Activated naive CD4-positive, alpha-beta T cell treated with anti-CD3 and anti-CD28 coated beads, Interleukin-2, amount 50 U/mL, for 24 hours (primary cell): ENCODE results near the gene CD34.

Experiments
- H3K27ac Mint-ChIP-seq: one replicate; pipeline ENCODE4 v1.8.0; 2021; ENCODE audit warnings: mild to moderate bottlenecking, mixed read lengths
- H3K27me3 Mint-ChIP-seq: one replicate; pipeline ENCODE4 v1.8.0; 2021; ENCODE audit warnings: mixed read lengths
- H3K36me3 Mint-ChIP-seq: one replicate; pipeline ENCODE4 v1.8.0; 2021; ENCODE audit warnings: mixed read lengths
- H3K4me1 Mint-ChIP-seq: one replicate; pipeline ENCODE4 v1.8.0; 2021; ENCODE audit warnings: mixed read lengths
- H3K4me3 Mint-ChIP-seq: one replicate; pipeline ENCODE4 v1.8.0; 2021; ENCODE audit warnings: mild to moderate bottlenecking, mixed read lengths
- H3K9me3 Mint-ChIP-seq: one replicate; pipeline ENCODE4 v1.8.0; 2021; ENCODE audit warnings: mixed read lengths

Gene CD34, protein sequence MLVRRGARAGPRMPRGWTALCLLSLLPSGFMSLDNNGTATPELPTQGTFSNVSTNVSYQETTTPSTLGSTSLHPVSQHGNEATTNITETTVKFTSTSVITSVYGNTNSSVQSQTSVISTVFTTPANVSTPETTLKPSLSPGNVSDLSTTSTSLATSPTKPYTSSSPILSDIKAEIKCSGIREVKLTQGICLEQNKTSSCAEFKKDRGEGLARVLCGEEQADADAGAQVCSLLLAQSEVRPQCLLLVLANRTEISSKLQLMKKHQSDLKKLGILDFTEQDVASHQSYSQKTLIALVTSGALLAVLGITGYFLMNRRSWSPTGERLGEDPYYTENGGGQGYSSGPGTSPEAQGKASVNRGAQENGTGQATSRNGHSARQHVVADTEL

DNA sequence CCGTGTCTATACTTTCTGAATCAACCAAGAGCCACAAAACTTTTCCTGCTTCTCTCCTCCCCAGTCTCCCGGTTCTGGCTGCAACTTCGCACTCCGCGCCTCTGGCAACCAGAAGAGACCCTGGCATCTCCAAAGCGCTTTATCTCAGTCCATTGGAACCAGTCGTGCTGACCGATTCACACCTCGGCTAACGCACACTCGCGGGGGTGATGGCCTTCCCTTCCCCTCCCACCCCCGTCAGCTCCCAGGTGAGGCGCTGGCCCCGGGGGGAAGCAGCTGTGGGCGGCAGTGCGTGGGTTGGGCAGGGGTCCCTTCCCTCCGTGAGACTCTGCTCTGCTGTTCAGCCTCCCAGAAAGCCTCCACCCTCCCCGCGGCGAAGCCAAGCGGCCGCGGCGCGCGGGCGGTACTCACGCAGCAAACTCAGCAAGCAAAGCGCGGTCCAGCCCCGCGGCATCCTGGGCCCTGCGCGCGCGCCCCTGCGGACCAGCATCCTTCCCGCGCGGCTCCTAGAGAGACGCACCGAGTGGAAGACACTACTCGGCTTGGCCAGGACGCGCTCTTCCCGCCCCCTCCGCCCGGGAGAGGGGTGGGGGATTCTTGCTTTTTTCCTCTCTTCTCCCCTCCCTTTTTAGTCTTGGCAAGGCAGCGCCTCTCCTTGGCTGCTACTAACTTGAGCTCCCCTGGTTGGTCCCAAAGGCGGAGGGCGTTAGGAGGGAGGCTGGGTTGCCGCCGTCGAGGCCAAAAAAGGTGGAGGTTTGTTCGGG is at the start of gene CD34:
TSS of gene CD34 (minus strand) at position 535 of the 764 bp plus-strand sequence. CDS start at position 490, 45 bp downstream.
- no peak within 1 kb of the TSS for H3K27ac Mint-ChIP-seq
- H3K4me1 Mint-ChIP-seq: peaks cover 21% of the 10 kb centered on the region
- no peaks in the 10 kb centered on the region for H3K9me3 Mint-ChIP-seq
- no peaks in the 10 kb centered on the region for H3K36me3 Mint-ChIP-seq
- H3K27me3 Mint-ChIP-seq: peaks cover 48% of the 10 kb centered on the region
- H3K4me3 Mint-ChIP-seq: peak within 1 kb of the TSS; percentile 74

DNA sequence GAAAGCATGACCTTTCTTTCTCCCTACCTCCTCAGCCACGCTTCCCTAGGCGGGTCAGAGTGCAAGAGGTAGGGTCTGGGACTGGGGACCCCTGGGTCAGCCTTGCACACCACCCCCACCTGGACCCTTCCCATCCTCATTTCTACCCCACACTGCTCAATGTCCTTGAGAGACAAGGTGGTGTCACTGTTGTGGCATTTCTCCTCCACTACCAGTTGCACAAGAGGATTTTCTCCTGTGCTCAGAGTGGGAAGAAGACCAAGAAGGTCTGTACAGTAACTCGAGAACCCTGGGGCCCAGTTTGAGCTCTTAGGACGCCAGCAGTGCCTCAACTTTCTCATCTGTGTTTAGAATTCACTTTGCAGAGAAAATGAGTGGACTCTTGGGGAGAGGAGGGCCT is 49.4 kb upstream of the CD34 start:
- no peaks in the 10 kb centered on the region for H3K36me3 Mint-ChIP-seq
- H3K4me1 Mint-ChIP-seq: peaks cover 9% of the 10 kb centered on the region
- no peaks in the 10 kb centered on the region for H3K9me3 Mint-ChIP-seq
- H3K4me3 Mint-ChIP-seq: peak overlapping the region; percentile 43
- H3K27ac Mint-ChIP-seq: no peak overlapping the region
- peaks cover 20% of the 10 kb centered on the region for H3K27me3 Mint-ChIP-seq

DNA sequence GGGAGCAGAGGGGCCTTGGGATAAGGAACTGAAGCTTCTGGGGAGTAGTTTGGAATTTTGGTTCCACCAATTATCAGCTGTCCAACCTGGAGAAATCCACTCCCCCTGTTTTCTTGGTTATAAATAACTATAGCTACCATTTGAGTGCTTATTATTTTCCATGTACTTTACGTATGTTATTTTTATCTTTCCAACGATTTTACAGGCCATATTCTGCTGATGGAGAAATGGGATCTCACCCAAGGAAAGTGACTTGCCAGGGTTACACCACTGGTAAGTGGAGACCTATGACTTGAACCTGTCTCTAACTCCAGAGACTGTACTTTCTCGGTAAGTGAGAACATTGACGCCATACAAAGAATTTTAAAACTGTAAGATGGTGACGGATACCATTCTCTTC is 49.0 kb upstream of the CD34 start:
- H3K4me3 Mint-ChIP-seq: peak overlapping the region; percentile 43
- no peak overlapping the region for H3K27ac Mint-ChIP-seq
- no peaks in the 10 kb centered on the region for H3K36me3 Mint-ChIP-seq
- peaks cover 9% of the 10 kb centered on the region for H3K4me1 Mint-ChIP-seq
- H3K9me3 Mint-ChIP-seq: no peaks in the 10 kb centered on the region
- peaks cover 20% of the 10 kb centered on the region for H3K27me3 Mint-ChIP-seq

GRCh38 chr1:207959141-207959825 is 48.4 kb upstream of the CD34 start:
- Mint-ChIP-seq H3K4me1 (peaks cover 9% of the 10 kb centered on the region), H3K27me3 (peaks cover 20% of the 10 kb centered on the region), H3K9me3 (no peaks in the 10 kb centered on the region), H3K4me3 (peak overlapping the region; percentile 43), H3K36me3 (no peaks in the 10 kb centered on the region), H3K27ac (no peak overlapping the region)

GRCh38 chr1:207958376-207959139 is 47.6 kb upstream of the CD34 start:
- Mint-ChIP-seq H3K4me3 (peak overlapping the region; percentile 40), H3K36me3 (no peaks in the 10 kb centered on the region), H3K9me3 (no peaks in the 10 kb centered on the region), H3K27me3 (peaks cover 22% of the 10 kb centered on the region), H3K4me1 (peaks cover 9% of the 10 kb centered on the region), H3K27ac (no peak overlapping the region)

DNA sequence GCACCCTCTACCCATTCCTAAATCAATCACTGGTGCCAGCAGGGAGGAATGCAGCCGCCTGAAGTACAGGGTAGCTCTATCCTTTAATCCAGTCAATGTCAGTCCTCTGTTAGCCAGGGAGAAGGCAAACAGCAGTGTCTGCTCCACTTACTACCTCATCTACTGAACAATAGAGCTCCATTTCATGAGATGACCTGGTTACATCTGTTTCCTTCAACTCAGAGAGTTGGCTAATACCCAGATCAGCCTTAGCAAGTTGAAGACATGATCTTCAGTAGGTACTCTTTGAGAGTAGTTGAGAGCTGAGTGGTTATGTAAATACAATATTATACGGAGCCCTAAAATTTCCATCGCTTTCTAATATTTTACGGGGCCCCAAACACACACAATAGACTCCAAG is 46.1 kb upstream of the CD34 start:
- no peak overlapping the region for H3K27ac Mint-ChIP-seq
- H3K4me3 Mint-ChIP-seq: no peak overlapping the region
- H3K27me3 Mint-ChIP-seq: peaks cover 24% of the 10 kb centered on the region
- H3K4me1 Mint-ChIP-seq: no peaks in the 10 kb centered on the region
- H3K9me3 Mint-ChIP-seq: no peaks in the 10 kb centered on the region
- H3K36me3 Mint-ChIP-seq: no peaks in the 10 kb centered on the region

DNA sequence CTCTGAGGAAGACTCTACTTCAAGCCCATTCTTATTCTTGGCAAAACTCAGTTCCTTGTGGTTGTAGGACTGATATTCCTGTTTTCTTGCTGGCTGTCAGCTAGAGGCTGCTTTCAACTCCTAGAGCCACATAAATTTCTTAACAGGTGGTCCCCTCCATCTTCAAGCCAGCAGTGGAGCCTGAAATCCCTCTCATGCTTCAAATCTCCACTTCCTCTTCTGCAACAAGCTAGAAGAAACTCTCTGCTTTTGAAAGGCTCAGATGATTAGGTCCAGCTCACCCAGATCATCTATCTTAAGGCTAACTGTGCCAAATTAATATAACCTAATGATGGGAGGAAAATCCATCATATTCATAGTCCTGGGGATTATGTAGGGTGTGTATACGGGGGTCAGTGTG is 43.2 kb upstream of the CD34 start:
- H3K27me3 Mint-ChIP-seq: peaks cover 22% of the 10 kb centered on the region

GRCh38 chr1:207952617-207953542 is 42.0 kb upstream of the CD34 start:
- Mint-ChIP-seq H3K9me3 (no peaks in the 10 kb centered on the region), H3K4me3 (no peak overlapping the region)

More for the DNA sequence above, 43.2 kb upstream of the CD34 start:
- Mint-ChIP-seq H3K36me3 (no peaks in the 10 kb centered on the region), H3K9me3 (no peaks in the 10 kb centered on the region), H3K4me1 (no peaks in the 10 kb centered on the region), H3K27ac (no peak overlapping the region), H3K4me3 (no peak overlapping the region)

DNA sequence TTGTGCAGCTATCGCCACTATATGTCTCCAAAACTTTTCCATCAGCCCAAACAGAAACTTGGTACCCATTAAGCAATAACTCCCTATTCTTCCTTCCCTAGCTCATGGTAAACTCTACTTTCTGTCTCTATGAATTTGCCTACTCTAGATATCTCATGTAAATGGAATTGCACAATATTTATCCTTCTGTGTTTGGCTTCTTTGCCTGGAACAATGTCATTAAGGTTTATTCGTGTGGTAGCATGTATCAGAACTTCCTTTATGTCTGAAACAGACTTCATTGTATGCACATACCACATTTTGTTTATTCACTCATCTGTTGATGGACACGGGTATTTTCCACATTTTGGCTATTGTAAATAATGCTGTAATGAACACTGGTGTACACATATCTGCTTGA is 40.7 kb upstream of the CD34 start:
- no peaks in the 10 kb centered on the region for H3K4me1 Mint-ChIP-seq
- H3K9me3 Mint-ChIP-seq: no peaks in the 10 kb centered on the region
- no peak overlapping the region for H3K4me3 Mint-ChIP-seq
- no peaks in the 10 kb centered on the region for H3K36me3 Mint-ChIP-seq
- H3K27ac Mint-ChIP-seq: no peak overlapping the region
- H3K27me3 Mint-ChIP-seq: peaks cover 5% of the 10 kb centered on the region

More at GRCh38 chr1:207952617-207953542, 42.0 kb upstream of the CD34 start:
- no peaks in the 10 kb centered on the region for H3K4me1 Mint-ChIP-seq
- H3K27ac Mint-ChIP-seq: no peak overlapping the region
- H3K27me3 Mint-ChIP-seq: peaks cover 15% of the 10 kb centered on the region
- H3K36me3 Mint-ChIP-seq: no peaks in the 10 kb centered on the region

- no peak overlapping the region for H3K4me3 Mint-ChIP-seq
- H3K36me3 Mint-ChIP-seq: no peaks in the 10 kb centered on the region
- H3K27ac Mint-ChIP-seq: no peak overlapping the region
- no peaks in the 10 kb centered on the region for H3K4me1 Mint-ChIP-seq
- H3K27me3 Mint-ChIP-seq: peaks cover 4% of the 10 kb centered on the region
- no peaks in the 10 kb centered on the region for H3K9me3 Mint-ChIP-seq
Measured at GRCh38 chr1:207950750-207951149, 39.8 kb upstream of the CD34 start.

GRCh38 chr1:207949571-207950195 is 38.8 kb upstream of the CD34 start:
- no peak overlapping the region for H3K27ac Mint-ChIP-seq
- no peaks in the 10 kb centered on the region for H3K36me3 Mint-ChIP-seq
- peaks cover 4% of the 10 kb centered on the region for H3K27me3 Mint-ChIP-seq
- H3K4me3 Mint-ChIP-seq: no peak overlapping the region
- no peaks in the 10 kb centered on the region for H3K9me3 Mint-ChIP-seq
- H3K4me1 Mint-ChIP-seq: no peaks in the 10 kb centered on the region

DNA sequence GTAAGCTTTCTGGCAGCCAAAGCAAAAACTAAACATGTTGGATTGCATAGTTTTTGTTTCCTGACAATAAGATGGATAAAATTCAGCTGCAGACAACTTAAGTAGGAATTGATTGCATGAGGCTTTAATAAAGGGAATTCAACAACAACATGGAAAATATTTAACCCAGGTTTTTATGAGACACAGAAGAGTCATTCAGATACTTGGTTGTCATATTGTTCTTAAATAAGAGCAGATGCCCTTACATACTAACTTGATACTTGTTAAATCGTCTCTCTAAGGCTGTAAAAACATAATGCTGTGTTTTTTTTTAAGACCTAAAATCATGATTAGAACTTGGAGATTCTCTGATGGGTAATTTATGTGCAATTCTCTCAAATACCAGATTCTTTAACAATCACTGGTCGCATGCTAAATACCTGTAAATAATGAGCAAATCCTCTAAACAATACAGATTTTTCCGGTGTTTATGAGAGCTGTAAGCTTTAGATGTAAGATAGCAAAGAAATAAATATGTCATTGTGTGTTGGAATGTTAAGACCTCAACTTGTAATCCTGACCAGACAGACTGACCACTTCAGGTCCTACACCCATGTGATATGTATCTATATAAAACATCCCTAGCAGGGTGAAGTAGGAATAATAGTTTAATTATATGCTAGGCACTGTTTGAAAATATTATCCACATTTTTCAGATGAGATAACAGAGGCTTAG is 37.8 kb upstream of the CD34 start:
- no peaks in the 10 kb centered on the region for H3K9me3 Mint-ChIP-seq
- H3K4me3 Mint-ChIP-seq: no peak overlapping the region
- peaks cover 2% of the 10 kb centered on the region for H3K27me3 Mint-ChIP-seq
- H3K27ac Mint-ChIP-seq: no peak overlapping the region
- no peaks in the 10 kb centered on the region for H3K4me1 Mint-ChIP-seq
- H3K36me3 Mint-ChIP-seq: no peaks in the 10 kb centered on the region

DNA sequence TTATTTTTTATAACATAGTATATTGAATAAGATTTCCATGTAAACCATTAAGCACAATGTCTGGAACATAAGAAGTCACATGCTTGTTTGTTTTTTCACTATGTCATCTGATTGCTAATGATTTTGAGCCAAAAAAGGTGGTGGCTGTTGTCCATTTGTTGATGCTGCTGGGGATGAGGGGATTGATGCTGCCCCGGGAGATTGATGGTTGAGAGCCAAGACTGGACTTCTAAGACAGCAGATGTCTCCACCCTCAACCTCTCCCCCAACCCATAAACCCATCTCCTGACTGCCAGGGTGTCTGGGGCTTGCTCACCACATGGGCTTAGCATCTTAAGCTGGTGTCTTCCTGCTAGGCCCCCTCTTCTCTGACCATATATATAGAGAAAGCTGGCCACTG is 35.8 kb upstream of the CD34 start:
- H3K9me3 Mint-ChIP-seq: no peaks in the 10 kb centered on the region
- H3K27me3 Mint-ChIP-seq: peaks cover 10% of the 10 kb centered on the region
- H3K4me3 Mint-ChIP-seq: no peak overlapping the region

More for the DNA sequence above, 35.8 kb upstream of the CD34 start:
- Mint-ChIP-seq H3K36me3 (no peaks in the 10 kb centered on the region), H3K27ac (no peak overlapping the region), H3K4me1 (no peaks in the 10 kb centered on the region)
